NCI-H510A (cell line): ENCODE results near the gene ARID3C.
"Not testable (repeated sequence)": the region's sequence is repeated elsewhere in the genome, so short reads cannot be mapped to it uniquely, and the experiment has no call there.

Experiments
- DNase-seq: peaks from one replicate; lab custom pipeline; 2025; lab: John Stamatoyannopoulos, UW

The ARID3C gene

GRCh38 chr9:34651876-34652601 lies 23.2 kb upstream of the ARID3C start, which contains the start of gene IL11RA:
Gene IL11RA (plus strand): TSS chr9:34652185. CDS start chr9:34655218, 3,033 bp downstream.
- DNase-seq: peak; percentile 58

- DNase-seq: no peak
Measured at GRCh38 chr9:34651321-34651720, 22.5 kb upstream of the ARID3C start.

- no peak for DNase-seq
Measured at GRCh38 chr9:34650816-34651215, 21.9 kb upstream of the ARID3C start.

GRCh38 chr9:34648673-34649072 lies 19.8 kb upstream of the ARID3C start:
- DNase-seq: no peak

- no peak for DNase-seq
Measured at GRCh38 chr9:34647651-34648050, 18.8 kb upstream of the ARID3C start.

GRCh38 chr9:34647084-34647403 lies 18.2 kb upstream of the ARID3C start:
- DNase-seq: no peak

GRCh38 chr9:34646211-34647083 lies 17.6 kb upstream of the ARID3C start, which contains the start of gene GALT:
Gene GALT (plus strand): TSS chr9:34646675. CDS start chr9:34646705, 30 bp downstream.
- peak; percentile 78 for DNase-seq

GRCh38 chr9:34644766-34645314 lies 16.0 kb upstream of the ARID3C start:
- DNase-seq: no peak

GRCh38 chr9:34642679-34643078 lies 13.8 kb upstream of the ARID3C start:
- no peak for DNase-seq

- DNase-seq: not testable (repeated sequence)
Measured at GRCh38 chr9:34639322-34639721, 10.5 kb upstream of the ARID3C start.

GRCh38 chr9:34638138-34638445 lies 9.2 kb upstream of the ARID3C start:
- no peak for DNase-seq

- DNase-seq: peak; percentile 76
Measured at GRCh38 chr9:34637356-34638137, 8.7 kb upstream of the ARID3C start, which contains the start of gene SIGMAR1. Gene SIGMAR1 (minus strand): TSS chr9:34637787. CDS start chr9:34637697, 90 bp downstream.

- DNase-seq: no peak
Measured at GRCh38 chr9:34636791-34637355, 8.0 kb upstream of the ARID3C start.

GRCh38 chr9:34635556-34635955 lies 6.7 kb upstream of the ARID3C start:
- DNase-seq: no peak

- no peak for DNase-seq
Measured at GRCh38 chr9:34634551-34635248, 5.8 kb upstream of the ARID3C start.

- no peak for DNase-seq
Measured at GRCh38 chr9:34633851-34634550, 5.1 kb upstream of the ARID3C start.

- no peak for DNase-seq
Measured at GRCh38 chr9:34633166-34633565, 4.3 kb upstream of the ARID3C start.

GRCh38 chr9:34630402-34631154 lies 1.7 kb upstream of the ARID3C start:
- DNase-seq: no peak

GRCh38 chr9:34629491-34629808 lies 584 bp upstream of the ARID3C start:
- no peak for DNase-seq
